Dermis microvascular lymphatic vessel endothelial cell (primary cell): Measurements from ENCODE around the gene ZSCAN5C. TPM values are rescaled to one million over a fixed set of nuclear protein-coding genes. Genes with fewer than 3 reads are reported as not detected.

Source experiments
- total RNA-seq: library from RNA; depleted of rRNA; stranded (reverse); fragments of >200 nt; gene quantifications from 2 replicates; pipeline ENCODE4 v1.2.1, GENCODE V29; 2014

Gene ZSCAN5C
- total RNA-seq, 1 donor from 2014 or later = not detected

Other genes starting within 250 kb of the ZSCAN5C start
- not detected in 2 replicates for gene NLRP5, start 215.5 kb upstream of the ZSCAN5C start, total RNA-seq
- gene ZNF787, start 81.0 kb upstream of the ZSCAN5C start, total RNA-seq = 25.7 and 33.4 TPM in 2 replicates
- gene ZNF444, start 61.0 kb upstream of the ZSCAN5C start, total RNA-seq = 10.7 and 16.1 TPM in 2 replicates
- gene GALP, start 26.3 kb upstream of the ZSCAN5C start, total RNA-seq = not detected in 2 replicates
- gene ZSCAN5B, start 4.5 kb upstream of the ZSCAN5C start, total RNA-seq = not detected in 2 replicates
- 1.8 and 2.2 TPM in 2 replicates for gene EDDM13, start 70.5 kb downstream of the ZSCAN5C start, total RNA-seq
- gene ZSCAN5A, start 112.6 kb downstream of the ZSCAN5C start, total RNA-seq = 6.9 and 8.2 TPM in 2 replicates
- gene ZNF582, start 191.3 kb downstream of the ZSCAN5C start, total RNA-seq = 1.3 and 2.4 TPM in 2 replicates
- gene ZNF583, start 202.1 kb downstream of the ZSCAN5C start, total RNA-seq = 1.9 and 2.8 TPM in 2 replicates